Stimulated activated naive CD8-positive, alpha-beta T cell treated with anti-CD3 and anti-CD28 coated beads, Interleukin-15, Interleukin-2, amounts not matched to agents 100 ng/mL and 50 ng/mL, for 24 hours (primary cell): ENCODE data around the gene C4orf51.

Source experiments
- H3K27ac Mint-ChIP-seq: one replicate; pipeline ENCODE4 v1.8.0; 2021; ENCODE audit warnings: mild to moderate bottlenecking, mixed read lengths
- H3K27me3 Mint-ChIP-seq: one replicate; pipeline ENCODE4 v1.8.0; 2021; ENCODE audit warnings: mixed read lengths
- H3K36me3 Mint-ChIP-seq: one replicate; pipeline ENCODE4 v1.8.0; 2021; ENCODE audit warnings: low read depth, mixed read lengths
- H3K4me1 Mint-ChIP-seq: one replicate; pipeline ENCODE4 v1.8.0; 2021; ENCODE audit warnings: low read depth, mixed read lengths
- H3K4me3 Mint-ChIP-seq: one replicate; pipeline ENCODE4 v1.8.0; 2021; ENCODE audit warnings: mild to moderate bottlenecking, mixed read lengths
- H3K9me3 Mint-ChIP-seq: one replicate; pipeline ENCODE4 v1.8.0; 2021; ENCODE audit warnings: mixed read lengths

The C4orf51 gene

DNA sequence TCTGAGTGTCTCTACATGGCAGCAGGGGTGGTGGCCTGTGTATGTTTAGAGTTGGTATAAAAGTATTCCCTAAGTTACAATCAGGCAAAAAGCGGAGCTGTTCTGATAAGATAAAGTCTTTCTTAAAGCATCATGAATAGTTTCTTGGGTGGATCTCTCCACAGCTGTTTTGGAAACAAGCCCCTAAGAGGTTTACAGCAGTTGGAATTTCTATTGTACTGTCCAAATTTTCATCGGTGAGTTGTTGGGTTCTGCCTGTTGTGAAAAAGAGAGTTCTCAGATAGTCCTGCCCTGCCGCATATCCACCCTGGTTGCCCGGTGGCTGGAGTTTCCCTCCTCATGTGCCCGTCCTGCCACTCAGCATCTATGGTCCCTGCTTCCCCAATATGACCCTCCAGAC lies 50.1 kb downstream of the C4orf51 start:
- Mint-ChIP-seq H3K36me3 (no peaks in the 10 kb centered on the region), H3K27me3 (peaks cover 9% of the 10 kb centered on the region), H3K4me1 (peaks cover 25% of the 10 kb centered on the region), H3K27ac (no peak overlapping the region), H3K9me3 (no peaks in the 10 kb centered on the region), H3K4me3 (no peak overlapping the region)

DNA sequence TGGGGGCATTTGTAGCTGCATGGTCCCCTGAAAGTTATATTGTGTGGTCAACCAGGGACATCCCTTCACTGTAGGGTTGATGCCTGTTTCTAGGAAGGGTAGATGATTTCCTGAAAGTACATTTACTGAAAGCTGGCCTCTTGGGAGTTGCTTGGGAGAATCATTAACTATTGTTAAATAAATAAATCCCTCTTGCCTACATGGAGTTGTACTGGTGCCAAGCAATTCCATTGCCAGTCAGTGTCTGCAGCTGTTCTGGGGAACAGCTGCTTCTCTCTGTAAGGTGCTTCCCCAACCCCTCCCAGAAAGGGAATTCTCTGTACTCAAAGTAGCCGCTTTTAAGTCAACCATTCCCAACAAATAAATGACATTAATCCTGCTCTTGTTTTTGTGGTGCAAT lies 51.1 kb downstream of the C4orf51 start:
- peaks cover 25% of the 10 kb centered on the region for H3K4me1 Mint-ChIP-seq

DNA sequence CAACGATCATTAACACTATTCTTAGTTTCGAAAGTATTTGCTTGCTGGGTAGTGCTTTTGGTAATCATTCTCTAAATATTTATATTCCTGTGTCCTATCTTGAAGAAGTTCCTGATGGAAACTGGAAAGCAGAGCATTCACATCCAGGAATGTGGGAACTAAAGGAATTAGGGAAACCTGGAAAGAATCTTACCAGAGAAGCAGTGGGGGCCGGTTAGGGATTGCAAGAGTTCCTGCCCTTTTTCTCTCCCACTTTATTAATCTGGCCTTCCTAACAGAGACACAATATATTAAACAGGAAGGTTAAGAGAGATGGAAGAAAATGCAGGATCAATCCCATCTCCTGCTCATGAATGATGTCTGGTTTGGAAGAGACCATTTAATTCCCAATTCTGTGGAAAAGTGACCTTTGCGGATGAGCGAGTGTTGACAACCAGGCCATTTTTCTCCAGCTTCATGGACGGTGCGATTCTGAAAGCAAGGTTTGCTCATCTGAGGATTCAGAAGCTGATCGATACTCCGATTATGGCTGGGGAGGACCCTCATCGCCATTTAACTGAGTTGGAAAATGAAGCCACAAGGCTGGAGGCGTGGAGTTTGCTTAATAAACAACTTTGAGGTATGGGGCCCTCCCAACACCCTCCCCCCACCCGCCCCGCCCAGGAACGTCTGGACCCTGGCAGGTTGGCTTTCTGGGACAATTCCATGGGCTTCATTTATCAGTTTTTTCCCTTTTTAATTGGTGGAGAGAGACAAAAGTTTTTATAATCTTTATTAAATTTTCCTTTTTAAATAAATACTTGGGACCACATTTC lies 52.3 kb downstream of the C4orf51 start:
- Mint-ChIP-seq H3K27ac (no peak overlapping the region), H3K4me1 (peaks cover 25% of the 10 kb centered on the region), H3K4me3 (peak overlapping the region; percentile 71), H3K27me3 (peaks cover 9% of the 10 kb centered on the region), H3K9me3 (no peaks in the 10 kb centered on the region), H3K36me3 (no peaks in the 10 kb centered on the region)

More for the DNA sequence above, 51.1 kb downstream of the C4orf51 start:
- H3K27me3 Mint-ChIP-seq = peaks cover 9% of the 10 kb centered on the region
- no peak overlapping the region for H3K27ac Mint-ChIP-seq
- no peaks in the 10 kb centered on the region for H3K36me3 Mint-ChIP-seq
- H3K4me3 Mint-ChIP-seq = no peak overlapping the region
- H3K9me3 Mint-ChIP-seq = no peaks in the 10 kb centered on the region

DNA sequence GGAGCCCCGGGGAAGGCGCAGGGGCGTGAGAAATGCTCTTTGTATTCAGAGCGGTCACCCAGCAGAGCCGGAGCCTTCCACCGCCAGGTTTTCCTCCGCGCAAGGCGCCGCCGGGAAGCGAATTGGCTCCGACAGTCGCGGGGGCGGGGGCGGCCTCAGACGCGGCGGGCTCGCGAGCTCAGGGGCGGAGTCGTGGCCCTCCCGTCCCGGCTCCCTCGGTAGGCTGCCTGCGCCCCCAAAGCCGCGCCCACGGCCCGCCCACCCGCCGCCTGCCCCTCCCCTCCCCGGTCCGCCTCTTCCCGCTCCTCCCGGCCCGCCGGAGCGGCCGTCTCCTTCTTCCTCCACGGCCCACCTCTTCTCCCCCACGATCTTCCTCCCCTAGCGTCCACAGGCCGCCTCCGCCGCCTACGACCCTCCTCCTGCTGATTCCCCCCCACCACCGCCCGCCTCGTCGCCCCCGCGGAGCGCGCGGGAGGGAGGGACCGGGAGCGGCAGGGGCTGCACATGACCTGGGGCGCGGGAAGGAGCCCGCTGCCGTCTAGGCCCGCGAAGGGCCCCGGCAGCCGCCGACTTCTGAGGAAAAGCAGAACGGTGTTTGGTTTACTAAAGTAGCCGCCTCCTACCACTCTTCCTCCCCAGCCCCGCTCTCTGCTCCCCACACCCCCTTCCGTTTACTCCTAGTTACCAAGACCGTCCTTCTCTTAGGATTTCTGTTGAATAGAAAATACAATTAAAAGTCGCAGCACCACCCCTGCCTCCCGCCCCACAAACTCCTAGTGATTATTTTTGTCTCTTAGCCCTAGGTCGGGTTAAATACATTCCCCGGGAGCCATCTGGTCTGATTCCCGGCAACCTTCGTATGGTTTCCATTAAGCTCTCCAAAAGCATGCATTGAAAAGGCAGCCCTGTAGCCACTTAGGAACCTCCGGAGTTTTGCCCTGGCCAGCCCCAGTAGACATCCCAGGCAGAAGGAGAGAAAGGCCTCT lies 53.2 kb downstream of the C4orf51 start:
- Mint-ChIP-seq H3K27ac (peak overlapping the region; percentile 43), H3K4me1 (peaks cover 25% of the 10 kb centered on the region), H3K4me3 (peak overlapping the region; percentile 71), H3K36me3 (no peaks in the 10 kb centered on the region), H3K9me3 (no peaks in the 10 kb centered on the region), H3K27me3 (peaks cover 9% of the 10 kb centered on the region)

DNA sequence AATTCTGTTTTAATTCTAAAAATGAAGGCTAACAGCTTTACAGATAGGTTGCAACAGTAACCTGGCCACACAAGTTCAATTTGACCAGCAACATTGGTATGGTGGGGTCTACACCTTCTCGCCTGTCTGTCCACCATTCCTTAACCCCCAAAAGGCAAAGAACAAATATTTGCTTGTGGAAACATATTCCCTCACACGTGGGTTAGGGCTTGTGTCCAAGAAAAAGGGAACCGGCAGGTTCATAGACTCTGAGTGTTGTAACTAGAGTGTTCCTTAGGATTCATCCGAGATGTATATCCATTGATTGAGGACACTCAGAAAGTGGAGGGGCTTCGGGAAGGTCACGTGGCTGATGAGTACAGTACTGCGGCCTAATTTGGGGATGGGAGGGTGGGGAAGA lies 54.1 kb downstream of the C4orf51 start:
- Mint-ChIP-seq H3K27ac (no peak overlapping the region), H3K4me3 (peak overlapping the region; percentile 68), H3K4me1 (peaks cover 25% of the 10 kb centered on the region), H3K36me3 (no peaks in the 10 kb centered on the region), H3K9me3 (no peaks in the 10 kb centered on the region), H3K27me3 (peaks cover 12% of the 10 kb centered on the region)

DNA sequence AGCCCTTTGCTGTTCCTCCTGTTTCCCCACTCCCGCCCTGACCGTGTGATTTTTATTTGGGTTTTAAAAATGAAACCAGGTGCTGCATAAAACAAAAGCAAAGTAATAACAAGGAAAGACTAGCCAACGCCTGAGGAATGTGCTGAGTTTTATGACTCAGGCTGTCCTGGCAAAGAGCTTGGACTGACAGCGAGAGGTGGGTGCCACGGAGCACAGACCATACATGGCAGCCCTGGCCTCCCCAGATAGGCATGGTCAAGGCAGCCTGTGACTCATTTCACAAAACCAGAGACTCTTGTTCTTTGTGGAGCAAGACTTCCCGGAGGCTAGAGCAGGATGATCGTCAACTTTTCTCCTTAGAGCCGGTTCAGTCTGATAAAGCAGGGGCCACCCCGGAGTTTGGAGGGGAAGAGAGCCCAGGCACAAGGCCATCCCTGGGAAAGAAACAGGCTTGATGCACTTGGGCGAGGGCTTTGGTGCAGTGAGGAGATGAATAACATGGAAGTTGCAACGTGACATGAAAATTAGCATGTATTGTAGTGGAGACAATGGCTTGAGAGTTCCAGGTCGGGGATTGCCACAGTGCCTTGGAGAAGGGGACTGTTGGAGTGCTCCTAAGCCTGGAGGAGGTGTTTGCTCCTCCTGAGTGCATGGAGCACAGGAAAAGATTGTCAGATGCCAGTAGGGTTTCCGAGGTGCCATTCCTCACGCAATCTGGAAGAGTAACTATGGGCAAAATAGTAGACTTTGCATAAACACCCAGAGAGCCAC lies 54.8 kb downstream of the C4orf51 start:
- peaks cover 25% of the 10 kb centered on the region for H3K4me1 Mint-ChIP-seq
- H3K27me3 Mint-ChIP-seq = peaks cover 10% of the 10 kb centered on the region
- H3K27ac Mint-ChIP-seq = no peak overlapping the region
- no peak overlapping the region for H3K4me3 Mint-ChIP-seq
- H3K36me3 Mint-ChIP-seq = no peaks in the 10 kb centered on the region
- H3K9me3 Mint-ChIP-seq = no peaks in the 10 kb centered on the region

DNA sequence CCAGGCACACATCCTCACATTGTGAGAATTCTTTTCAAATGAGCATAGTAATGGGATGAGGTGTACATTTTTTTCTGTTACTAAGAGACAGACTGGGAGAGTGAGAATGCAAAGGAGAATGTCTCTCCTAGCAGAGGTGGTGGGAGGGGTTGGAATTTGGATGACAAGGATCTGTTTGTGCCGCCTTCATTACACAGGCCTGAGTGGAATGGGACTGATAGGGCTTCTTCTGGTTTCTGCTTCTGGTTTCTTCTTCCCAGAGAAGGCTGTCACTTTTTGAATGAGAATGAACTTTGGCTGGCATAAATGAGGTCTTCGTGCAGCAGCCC lies 55.4 kb downstream of the C4orf51 start:
- no peaks in the 10 kb centered on the region for H3K9me3 Mint-ChIP-seq
- H3K27me3 Mint-ChIP-seq = peaks cover 9% of the 10 kb centered on the region
- H3K4me1 Mint-ChIP-seq = peaks cover 25% of the 10 kb centered on the region
- H3K4me3 Mint-ChIP-seq = no peak overlapping the region
- no peaks in the 10 kb centered on the region for H3K36me3 Mint-ChIP-seq
- H3K27ac Mint-ChIP-seq = no peak overlapping the region

DNA sequence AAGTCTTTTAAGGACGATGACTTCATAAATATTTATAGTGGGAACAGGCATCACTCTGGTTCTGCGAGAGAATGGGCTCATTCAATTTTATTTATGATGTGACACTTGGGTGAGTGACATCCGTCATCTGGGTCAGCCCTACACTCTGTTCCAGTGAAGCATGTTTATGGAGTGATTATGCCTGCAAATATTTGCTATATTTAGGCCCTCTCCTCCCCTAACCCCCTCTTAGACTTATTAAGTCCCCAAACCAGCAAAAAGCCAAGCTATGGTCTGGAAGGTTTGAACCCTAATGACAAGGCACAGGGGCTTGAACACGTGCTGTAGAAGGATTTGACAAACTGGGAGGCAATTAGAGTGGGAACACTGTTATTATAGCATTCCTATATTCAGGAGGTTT lies 55.9 kb downstream of the C4orf51 start:
- no peaks in the 10 kb centered on the region for H3K36me3 Mint-ChIP-seq
- peaks cover 25% of the 10 kb centered on the region for H3K4me1 Mint-ChIP-seq
- H3K27me3 Mint-ChIP-seq = peaks cover 9% of the 10 kb centered on the region
- H3K9me3 Mint-ChIP-seq = no peaks in the 10 kb centered on the region
- no peak overlapping the region for H3K27ac Mint-ChIP-seq
- no peak overlapping the region for H3K4me3 Mint-ChIP-seq

DNA sequence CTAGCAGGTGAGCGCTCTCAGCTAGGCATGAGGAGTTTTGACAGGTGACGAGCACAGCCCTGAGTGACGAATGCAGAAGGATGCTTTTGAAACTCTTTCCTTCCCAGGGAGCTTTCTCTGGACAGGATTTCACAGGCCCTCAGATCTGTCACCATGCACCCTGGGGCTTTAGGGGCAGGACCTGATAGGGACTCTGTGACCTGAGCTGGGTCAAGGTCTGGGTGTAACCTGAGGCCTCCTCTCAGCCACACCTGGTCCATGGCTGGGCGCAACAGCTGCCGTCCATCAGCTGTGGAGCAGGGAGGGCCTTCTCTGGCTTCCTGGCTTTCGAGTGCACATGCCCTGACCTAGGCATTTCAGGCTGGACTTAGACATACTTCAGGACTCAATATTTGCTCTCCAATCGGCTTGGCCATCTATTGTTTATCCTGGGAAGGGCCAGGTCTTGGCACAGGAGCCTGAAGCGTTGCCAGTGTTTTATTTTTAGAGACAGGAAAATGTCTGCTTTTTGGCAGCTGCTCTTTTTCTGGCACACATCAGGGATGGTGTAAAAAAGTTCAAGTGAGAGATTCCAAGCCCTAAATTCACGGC lies 56.4 kb downstream of the C4orf51 start:
- Mint-ChIP-seq H3K4me1 (peaks cover 25% of the 10 kb centered on the region), H3K27me3 (peaks cover 7% of the 10 kb centered on the region), H3K27ac (no peak overlapping the region), H3K4me3 (no peak overlapping the region), H3K9me3 (no peaks in the 10 kb centered on the region), H3K36me3 (no peaks in the 10 kb centered on the region)

DNA sequence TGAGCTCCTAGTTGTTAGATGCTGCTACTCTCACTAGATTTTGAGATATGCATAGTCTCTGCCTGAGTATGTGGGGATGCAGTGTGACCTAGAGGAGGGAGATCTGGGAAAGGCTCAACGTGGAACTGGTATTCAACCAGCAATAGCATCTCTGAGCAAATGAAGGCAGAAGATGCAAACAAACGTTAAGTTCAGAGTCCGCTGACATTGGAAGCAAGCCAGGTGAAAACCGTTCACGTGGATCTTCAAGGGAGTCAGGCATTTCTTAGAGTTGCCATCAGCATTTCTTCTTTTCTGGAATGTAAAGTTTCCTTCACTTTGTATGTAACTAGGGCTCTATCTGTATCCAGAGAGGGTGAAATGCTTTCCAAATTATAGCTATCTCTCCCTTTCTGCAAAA lies 59.9 kb downstream of the C4orf51 start:
- Mint-ChIP-seq H3K27me3 (peaks cover 25% of the 10 kb centered on the region), H3K36me3 (no peaks in the 10 kb centered on the region), H3K27ac (no peak overlapping the region), H3K4me1 (peaks cover 1% of the 10 kb centered on the region), H3K4me3 (no peak overlapping the region), H3K9me3 (no peaks in the 10 kb centered on the region)

DNA sequence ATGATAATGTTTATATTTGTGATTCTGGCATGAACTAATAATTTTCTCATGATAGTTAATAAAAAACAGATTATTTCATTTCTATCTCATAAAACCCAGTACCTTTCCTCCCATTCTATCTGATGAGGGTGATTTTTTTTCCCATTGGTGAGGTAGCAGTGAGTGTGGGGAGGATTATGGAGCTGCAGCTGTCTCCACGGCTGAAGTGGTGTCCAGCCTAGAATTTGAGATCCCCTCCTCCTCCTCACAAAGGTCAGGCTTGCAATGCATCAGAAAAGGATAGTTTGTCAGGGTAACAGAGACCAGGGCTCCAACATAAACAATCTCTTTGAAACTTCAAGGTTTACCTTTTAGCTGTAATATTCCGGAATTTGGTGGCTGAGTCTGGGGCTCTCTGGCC lies 60.9 kb downstream of the C4orf51 start:
- Mint-ChIP-seq H3K4me1 (no peaks in the 10 kb centered on the region), H3K27ac (no peak overlapping the region), H3K9me3 (peaks cover 5% of the 10 kb centered on the region), H3K27me3 (peaks cover 33% of the 10 kb centered on the region), H3K36me3 (no peaks in the 10 kb centered on the region), H3K4me3 (no peak overlapping the region)

DNA sequence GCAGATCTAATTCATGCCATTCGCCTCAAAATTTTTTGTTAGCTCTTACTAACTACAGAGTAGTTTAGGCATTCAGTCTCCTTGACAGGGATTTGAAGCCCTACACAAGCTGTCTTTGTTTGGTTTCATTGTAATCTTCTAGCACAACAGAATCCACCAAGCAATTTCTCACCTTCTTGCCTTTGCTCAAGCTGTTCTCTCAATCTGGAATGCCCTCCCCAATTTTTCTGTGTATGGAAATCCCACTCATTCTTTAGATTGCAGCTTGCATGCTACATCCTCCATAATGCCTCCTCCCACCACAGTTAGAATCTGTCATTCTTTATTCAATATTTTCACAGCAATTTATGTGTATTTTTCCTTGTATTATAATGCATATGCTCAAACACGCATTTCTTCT lies 63.7 kb downstream of the C4orf51 start:
- peaks cover 14% of the 10 kb centered on the region for H3K9me3 Mint-ChIP-seq
- no peaks in the 10 kb centered on the region for H3K4me1 Mint-ChIP-seq
- no peak overlapping the region for H3K27ac Mint-ChIP-seq
- H3K36me3 Mint-ChIP-seq = no peaks in the 10 kb centered on the region
- peaks cover 60% of the 10 kb centered on the region for H3K27me3 Mint-ChIP-seq
- H3K4me3 Mint-ChIP-seq = no peak overlapping the region

DNA sequence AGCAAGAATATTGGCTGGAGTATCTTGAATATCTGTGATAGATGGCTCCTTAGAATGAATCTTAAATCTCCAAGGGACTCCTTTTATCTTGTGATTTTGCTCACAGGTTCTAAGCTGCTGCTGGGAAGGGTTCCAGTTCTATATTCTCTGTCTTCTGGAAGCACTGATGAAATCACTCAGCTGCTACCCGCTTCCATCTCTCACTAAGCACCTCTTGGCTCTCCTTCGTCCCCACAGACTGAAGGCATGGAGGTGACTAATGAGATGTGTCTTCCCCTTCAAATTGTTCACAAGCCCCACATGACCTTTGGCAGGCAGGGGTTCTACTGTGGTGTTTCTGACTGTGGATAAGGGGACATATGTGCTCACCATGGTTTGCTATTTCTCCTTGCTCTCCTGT lies 75.9 kb downstream of the C4orf51 start:
- H3K4me3 Mint-ChIP-seq = no peak overlapping the region
- H3K4me1 Mint-ChIP-seq = peaks cover 48% of the 10 kb centered on the region
- H3K27ac Mint-ChIP-seq = peak overlapping the region; percentile 92
- peaks cover 32% of the 10 kb centered on the region for H3K36me3 Mint-ChIP-seq
- no peaks in the 10 kb centered on the region for H3K9me3 Mint-ChIP-seq
- H3K27me3 Mint-ChIP-seq = peaks cover 10% of the 10 kb centered on the region

DNA sequence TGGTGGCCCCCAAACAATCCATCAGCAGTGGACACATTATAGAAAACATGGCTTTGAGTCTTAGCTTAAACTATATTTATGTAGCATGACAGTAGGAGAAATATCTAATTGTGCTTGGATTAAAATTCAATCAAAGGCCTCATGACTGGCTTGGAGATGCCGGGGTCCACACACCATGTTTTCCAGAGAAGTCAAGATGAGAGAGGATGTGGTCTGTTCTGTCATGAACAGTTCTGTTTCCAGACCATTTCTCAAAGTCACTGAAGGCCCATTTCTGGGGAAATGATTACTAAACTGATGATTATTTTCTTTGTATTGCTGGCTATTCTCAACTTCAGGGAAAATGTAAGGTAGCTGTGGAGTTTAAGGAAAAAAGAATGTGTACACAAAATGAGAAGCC lies 76.3 kb downstream of the C4orf51 start:
- H3K27ac Mint-ChIP-seq = peak overlapping the region; percentile 92
- H3K27me3 Mint-ChIP-seq = peaks cover 5% of the 10 kb centered on the region
- H3K36me3 Mint-ChIP-seq = peaks cover 36% of the 10 kb centered on the region
- no peak overlapping the region for H3K4me3 Mint-ChIP-seq
- H3K4me1 Mint-ChIP-seq = peaks cover 48% of the 10 kb centered on the region
- H3K9me3 Mint-ChIP-seq = no peaks in the 10 kb centered on the region
